H7 (cell line): ENCODE results near the gene TMEM229B. TPM values are rescaled to one million over a fixed set of nuclear protein-coding genes. Genes with fewer than 3 reads are reported as not detected.

Source experiments
- DNase-seq: peaks from one replicate; pipeline ENCODE4 v3.0.0; 2012
- H3K27me3 ChIP-seq: 2 replicates; pipeline ENCODE4 v1.6.0; 2011; ENCODE audit warnings: mild to moderate bottlenecking, low read length; ENCODE audit not compliant: control insufficient read depth, insufficient read depth
- H3K36me3 ChIP-seq: replicated peaks from 2 replicates; pipeline ENCODE4 v1.5.1; 2011; ENCODE audit warnings: low read length; ENCODE audit not compliant: control insufficient read depth, insufficient read depth
- H3K4me3 ChIP-seq: 2 replicates; pipeline ENCODE4 v1.5.1; 2011; ENCODE audit warnings: low read depth, mild to moderate bottlenecking, control low read depth, low read length, moderate library complexity; ENCODE audit not compliant: insufficient read depth
- total RNA-seq: library from RNA; depleted of rRNA; stranded (reverse); fragments of >200 nt; shearing (Covaris generic); gene quantifications from 2 replicates; pipeline ENCODE4 v1.2.3, GENCODE V29; 2014

TMEM229B gene
- total RNA-seq, 1 experiment from 2014 or later, result 0.69 TPM

DNA sequence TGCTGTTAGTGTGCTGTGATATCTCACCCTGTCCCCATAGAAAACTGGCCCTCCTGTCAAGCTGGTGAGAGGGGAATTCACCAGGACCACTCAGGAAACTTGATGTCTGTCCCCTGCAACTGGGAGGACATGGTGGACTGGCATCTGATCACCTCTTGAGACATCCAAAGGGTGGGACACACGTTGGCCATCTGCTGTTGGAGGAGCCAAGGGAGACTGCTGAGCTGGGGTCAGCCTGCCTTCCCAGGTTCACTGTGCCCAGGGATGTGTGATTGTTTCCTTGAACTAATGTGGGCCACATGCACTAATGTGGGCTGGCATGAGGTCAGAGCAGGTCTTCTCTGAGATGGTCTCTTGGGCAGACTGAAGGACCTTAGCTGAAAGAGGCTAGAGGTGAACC lies 16.7 kb upstream of the TMEM229B start:
- Histone ChIP-seq H3K4me3 (no peak overlapping the region), H3K27me3 (no peaks in the 10 kb centered on the region), H3K36me3 (no peaks in the 10 kb centered on the region)
- DNase-seq, result no peak

- no peaks in the 10 kb centered on the region for H3K36me3 ChIP-seq
- H3K4me3 ChIP-seq, result no peak overlapping the region
- no peak for DNase-seq
- H3K27me3 ChIP-seq, result no peaks in the 10 kb centered on the region
Observed at GRCh38 chr14:67503331-67503730, 14.8 kb upstream of the TMEM229B start.

- Histone ChIP-seq H3K27me3 (no peaks in the 10 kb centered on the region), H3K36me3 (no peaks in the 10 kb centered on the region), H3K4me3 (no peak overlapping the region)
- no peak for DNase-seq
Observed at GRCh38 chr14:67502867-67503266, 14.3 kb upstream of the TMEM229B start.

GRCh38 chr14:67501670-67502069 lies 13.1 kb upstream of the TMEM229B start:
- H3K36me3 ChIP-seq, result no peaks in the 10 kb centered on the region
- no peaks in the 10 kb centered on the region for H3K27me3 ChIP-seq
- no peak overlapping the region for H3K4me3 ChIP-seq
- DNase-seq, result no peak

GRCh38 chr14:67500981-67501380 lies 12.5 kb upstream of the TMEM229B start:
- Histone ChIP-seq H3K4me3 (no peak overlapping the region), H3K36me3 (no peaks in the 10 kb centered on the region), H3K27me3 (no peaks in the 10 kb centered on the region)
- no peak for DNase-seq

GRCh38 chr14:67497716-67498115 lies 9.2 kb upstream of the TMEM229B start:
- H3K27me3 ChIP-seq, result no peaks in the 10 kb centered on the region
- no peaks in the 10 kb centered on the region for H3K36me3 ChIP-seq
- H3K4me3 ChIP-seq, result no peak overlapping the region
- no peak for DNase-seq

- H3K36me3 ChIP-seq, result no peaks in the 10 kb centered on the region
- no peaks in the 10 kb centered on the region for H3K27me3 ChIP-seq
- no peak for DNase-seq
- H3K4me3 ChIP-seq, result no peak overlapping the region
Observed at GRCh38 chr14:67497216-67497615, 8.7 kb upstream of the TMEM229B start.

DNA sequence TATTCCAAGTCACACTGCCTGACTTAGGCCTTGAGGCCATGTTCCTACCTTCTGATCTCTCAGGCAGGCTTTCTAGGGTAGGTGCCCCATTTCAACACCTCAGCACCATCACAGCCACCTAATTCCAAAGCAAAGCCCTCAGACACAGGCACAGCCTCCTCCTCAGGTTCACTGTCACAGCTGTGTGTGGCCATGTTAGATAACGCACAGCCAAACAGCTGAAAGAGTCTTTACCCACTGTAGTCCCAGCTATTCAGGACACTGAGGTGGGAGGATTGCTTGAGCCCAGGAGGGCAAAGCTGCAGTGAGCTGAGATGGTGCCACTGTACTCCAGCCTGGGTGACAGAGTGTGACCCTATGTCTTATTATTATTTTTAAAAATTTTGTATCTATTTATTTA lies 7.3 kb upstream of the TMEM229B start:
- Histone ChIP-seq H3K4me3 (no peak overlapping the region), H3K36me3 (no peaks in the 10 kb centered on the region), H3K27me3 (no peaks in the 10 kb centered on the region)
- no peak for DNase-seq

DNA sequence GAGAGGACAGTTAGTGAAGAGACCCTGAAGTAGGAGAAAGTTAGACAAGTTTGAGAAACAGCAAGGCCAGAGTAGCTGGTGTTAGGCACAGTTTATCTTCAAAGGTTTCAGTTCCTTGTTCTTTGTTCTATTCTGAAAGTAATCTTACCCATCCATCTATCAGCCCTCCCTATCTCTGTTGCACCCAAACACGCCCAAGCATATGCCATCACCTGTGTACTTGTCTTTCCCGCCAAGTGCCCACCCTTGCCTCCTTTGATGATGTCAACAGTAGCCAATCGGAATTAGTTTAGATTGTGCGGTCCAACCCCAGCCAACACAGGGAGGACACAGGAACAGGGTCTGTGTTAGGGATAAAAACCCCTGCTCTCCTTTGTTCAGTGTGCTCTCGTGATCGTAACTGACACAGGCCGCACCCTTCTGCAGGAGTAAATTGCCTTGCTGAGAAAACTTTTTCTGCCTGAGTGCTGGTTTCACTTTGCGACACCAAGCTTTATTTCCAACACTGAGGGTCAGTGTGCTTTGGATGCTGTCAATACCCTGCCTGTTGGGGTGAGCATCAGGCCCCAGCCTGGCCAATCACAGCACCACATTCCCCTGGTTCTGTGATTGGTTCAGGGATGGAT lies 4.7 kb upstream of the TMEM229B start:
- Histone ChIP-seq H3K36me3 (no peaks in the 10 kb centered on the region), H3K4me3 (no peak overlapping the region), H3K27me3 (no peaks in the 10 kb centered on the region)
- DNase-seq, result no peak

DNA sequence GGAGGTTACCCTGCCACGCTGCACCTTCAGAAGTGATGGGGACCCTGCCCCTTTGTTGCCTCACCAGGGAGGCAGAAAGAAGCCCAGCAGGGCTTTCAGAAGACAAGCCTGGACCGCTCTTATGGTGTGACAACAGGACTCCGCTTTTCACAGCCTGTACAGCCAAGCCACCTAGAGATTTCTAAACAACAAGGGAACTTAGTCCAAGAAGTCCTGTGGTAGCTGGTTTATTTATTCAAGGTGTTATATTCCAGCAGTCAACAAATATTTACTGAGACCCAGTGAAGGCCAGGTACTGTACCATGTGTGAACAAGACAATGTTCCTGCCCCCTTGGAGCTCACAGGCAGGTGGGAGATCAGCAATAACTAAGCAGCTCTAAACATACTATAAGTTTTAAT lies 4.0 kb upstream of the TMEM229B start:
- no peak overlapping the region for H3K4me3 ChIP-seq
- DNase-seq, result no peak
- H3K27me3 ChIP-seq, result no peaks in the 10 kb centered on the region
- no peaks in the 10 kb centered on the region for H3K36me3 ChIP-seq

- H3K36me3 ChIP-seq, result no peaks in the 10 kb centered on the region
- DNase-seq, result peak; percentile 56
- no peaks in the 10 kb centered on the region for H3K27me3 ChIP-seq
- H3K4me3 ChIP-seq, result no peak overlapping the region
Observed at GRCh38 chr14:67491741-67492507, 3.4 kb upstream of the TMEM229B start.

- no peaks in the 10 kb centered on the region for H3K36me3 ChIP-seq
- no peaks in the 10 kb centered on the region for H3K27me3 ChIP-seq
- no peak overlapping the region for H3K4me3 ChIP-seq
- DNase-seq, result peak; percentile 51
Observed at GRCh38 chr14:67491285-67491684, 2.8 kb upstream of the TMEM229B start.

DNA sequence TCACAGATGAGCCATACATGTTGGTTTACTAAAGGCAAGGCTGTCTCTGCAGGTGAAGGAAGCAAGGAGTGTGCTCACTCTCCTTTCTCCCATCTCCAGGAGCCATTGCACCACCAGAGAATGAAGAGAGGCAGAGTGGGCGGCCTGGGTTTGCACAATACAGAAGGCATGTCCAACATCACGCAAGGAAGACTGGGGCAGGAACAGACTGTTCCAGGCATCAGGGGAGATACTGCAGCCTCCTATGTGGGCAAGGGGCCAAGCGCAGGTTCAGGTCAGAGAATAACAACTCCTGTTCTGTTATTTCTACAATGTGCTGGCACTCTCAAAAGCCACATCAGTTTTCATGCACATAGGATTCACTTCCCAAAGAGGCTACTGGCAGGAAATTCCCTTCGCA lies 1.7 kb upstream of the TMEM229B start:
- Histone ChIP-seq H3K27me3 (no peaks in the 10 kb centered on the region), H3K4me3 (no peak overlapping the region), H3K36me3 (no peaks in the 10 kb centered on the region)
- no peak for DNase-seq

- Histone ChIP-seq H3K4me3 (no peak overlapping the region), H3K27me3 (no peaks in the 10 kb centered on the region), H3K36me3 (no peaks in the 10 kb centered on the region)
- no peak for DNase-seq
Observed at GRCh38 chr14:67487332-67487731, 1.2 kb downstream of the TMEM229B start.

DNA sequence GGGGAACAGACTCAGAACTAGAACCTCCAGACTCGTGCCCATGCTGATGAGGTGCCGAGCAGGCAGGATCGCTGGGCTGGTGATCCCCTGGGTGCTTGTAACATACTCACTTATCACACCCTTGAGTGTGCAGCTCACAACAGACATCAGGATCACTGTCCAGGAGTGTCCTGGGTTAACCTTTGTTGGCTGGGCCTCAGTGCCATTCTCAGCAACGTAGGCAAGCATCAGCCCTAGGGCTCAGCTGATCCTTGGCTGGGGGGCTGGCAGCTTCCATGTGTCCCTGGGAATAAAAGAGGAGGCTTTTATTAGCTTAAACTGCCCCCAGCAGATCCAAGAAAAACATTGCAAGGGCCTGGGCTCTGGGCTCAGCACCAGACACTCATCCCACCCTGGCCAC lies 1.6 kb downstream of the TMEM229B start:
- no peaks in the 10 kb centered on the region for H3K36me3 ChIP-seq
- no peaks in the 10 kb centered on the region for H3K27me3 ChIP-seq
- DNase-seq, result no peak
- no peak overlapping the region for H3K4me3 ChIP-seq
